PC-9 (cell line): Measurements from ENCODE around the gene GATD1. TPM values are rescaled to one million over a fixed set of nuclear protein-coding genes. Genes with fewer than 3 reads are reported as not detected.

ENCODE experiments used
- BruUV-seq: library from RNA; stranded (reverse); fragments of 400-500 nt; replicated peaks from 2 replicates; lab custom pipeline; 2021; lab: Mats Ljungman, UMichigan
- CTCF ChIA-PET: fragments of 300-600 bp; sonication (Branson Sonifier 250); formaldehyde crosslinking; loops from one replicate; lab custom pipeline; 2022; ENCODE audit warnings: antibody characterized with exemption; lab: Charles Lee
- POLR2A ChIA-PET: fragments of 300-600 bp; sonication (Branson Sonifier 250); formaldehyde crosslinking; loops from one replicate; lab custom pipeline; 2022; ENCODE audit warnings: antibody characterized with exemption; ENCODE audit not compliant: unreplicated experiment; lab: Charles Lee
- DNase-seq, 2 experiments: peaks; one replicate each; pipeline versions ENCODE4 v3.0.0 to v3.0.0-alpha.2; 2015 to 2022; ENCODE audit warnings: mixed read lengths in 1 of 2
- H2AFZ ChIP-seq: fragments of 200-600 bp; sonication (generic); 2 replicates; pipeline ENCODE4 v1.8.1; 2017; ENCODE audit warnings: antibody characterized with exemption
- H3F3A ChIP-seq: fragments of 200-600 bp; sonication (generic); 2 replicates; pipeline ENCODE4 v1.8.1; 2017; ENCODE audit warnings: antibody characterized with exemption, mild to moderate bottlenecking, low read depth; ENCODE audit not compliant: insufficient read depth
- H3K27ac ChIP-seq: fragments of 200-600 bp; sonication (generic); 2 replicates; pipeline ENCODE4 v1.6.1; 2016; ENCODE audit warnings: mixed run types
- H3K27me3 ChIP-seq: fragments of 200-600 bp; sonication (generic); 2 replicates; pipeline ENCODE4 v1.6.1; 2016; ENCODE audit warnings: low read depth, mixed run types; ENCODE audit not compliant: insufficient read depth
- H3K36me3 ChIP-seq: fragments of 200-600 bp; sonication (generic); 2 replicates; pipeline ENCODE4 v1.6.1; 2016; ENCODE audit warnings: low read depth, mixed run types
- H3K4me1 ChIP-seq: fragments of 200-600 bp; sonication (generic); replicated peaks from 2 replicates; pipeline ENCODE4 v1.6.1; 2016; ENCODE audit warnings: mixed run types; ENCODE audit not compliant: insufficient read depth
- H3K4me2 ChIP-seq: fragments of 200-600 bp; sonication (generic); 2 replicates; pipeline ENCODE4 v1.6.1; 2017; ENCODE audit warnings: mixed run types
- H3K4me3 ChIP-seq: fragments of 200-600 bp; sonication (generic); 2 replicates; pipeline ENCODE4 v1.6.1; 2016; ENCODE audit warnings: mixed run types
- H3K79me2 ChIP-seq: fragments of 200-600 bp; sonication (generic); 2 replicates; pipeline ENCODE4 v1.6.1; 2017; ENCODE audit warnings: low read depth, mixed run types
- H3K9me2 ChIP-seq: fragments of 200-600 bp; sonication (generic); 2 replicates; pipeline ENCODE4 v1.8.1; 2017; ENCODE audit warnings: mild to moderate bottlenecking; ENCODE audit not compliant: insufficient read depth
- H3K9me3 ChIP-seq: fragments of 200-600 bp; sonication (generic); 2 replicates; pipeline ENCODE4 v1.8.1; 2016; ENCODE audit warnings: low read depth; ENCODE audit not compliant: insufficient read depth
- H4K20me1 ChIP-seq: fragments of 200-600 bp; sonication (generic); 2 replicates; pipeline ENCODE4 v1.8.1; 2017; ENCODE audit not compliant: insufficient read depth
- CTCF ChIP-seq: fragments of 200-600 bp; sonication (generic); conservative IDR thresholded peaks from 2 replicates; pipeline ENCODE4 v1.6.1; 2017; ENCODE audit warnings: mixed run types, antibody characterized with exemption, mild to moderate bottlenecking, moderate library complexity
- EZH2 ChIP-seq: fragments of 200-600 bp; sonication (generic); IDR thresholded peaks from 2 replicates; pipeline ENCODE4 v1.8.0; 2017; ENCODE audit warnings: antibody characterized with exemption, low read depth
- intact Hi-C: fragments of 100-400 bp; cut with micrococcal nuclease; formaldehyde crosslinking; loops from one replicate; pipeline ENCODE4 v1.10.0; 2022; ENCODE audit not compliant: unreplicated experiment
- total RNA-seq: library from RNA; stranded (reverse); gene quantifications from 2 replicates; pipeline ENCODE4 v1.2.3, GENCODE V29; 2021

GATD1 gene
- total RNA-seq, 1 experiment from 2014 or later: 52.7 TPM

GRCh38 chr11:792873-793272 lies 15.6 kb upstream of the GATD1 start:
- Histone ChIP-seq H3K79me2 (no peaks in the 10 kb centered on the region), H3K9me2 (no peaks in the 10 kb centered on the region), H3K27me3 (no peaks in the 10 kb centered on the region), H3K4me2 (no peak overlapping the region), H3K27ac (no peak overlapping the region), H4K20me1 (no peaks in the 10 kb centered on the region), H3K4me3 (no peak overlapping the region), H3K9me3 (no peaks in the 10 kb centered on the region), H2AFZ (no peak overlapping the region), H3K4me1 (peaks cover 8% of the 10 kb centered on the region), H3K36me3 (no peaks in the 10 kb centered on the region), H3F3A (peaks cover 7% of the 10 kb centered on the region; the same call in 1 of the 2 replicates)
- POLR2A ChIA-PET: no interaction called here
- no TSS peak for BruUV-seq
- CTCF ChIA-PET: no interaction called here
- intact Hi-C loops: no loop called here
- DNase-seq: no peak
- TF ChIP-seq CTCF (no peak), EZH2 (no peak)

- Histone ChIP-seq H3K36me3 (no peaks in the 10 kb centered on the region), H3K79me2 (no peaks in the 10 kb centered on the region), H3K27ac (no peak overlapping the region), H3K9me2 (no peaks in the 10 kb centered on the region), H4K20me1 (no peaks in the 10 kb centered on the region), H3F3A (peaks cover 7% of the 10 kb centered on the region; the same call in 1 of the 2 replicates), H3K4me1 (peaks cover 8% of the 10 kb centered on the region), H3K4me2 (no peak overlapping the region), H2AFZ (no peak overlapping the region), H3K4me3 (no peak overlapping the region), H3K9me3 (no peaks in the 10 kb centered on the region), H3K27me3 (no peaks in the 10 kb centered on the region)
- DNase-seq: no peak
- BruUV-seq: no TSS peak
- intact Hi-C loops: no loop called here
- CTCF ChIA-PET: no interaction called here
- POLR2A ChIA-PET: no interaction called here
- TF ChIP-seq EZH2 (no peak), CTCF (no peak)
Measured at GRCh38 chr11:792535-792821, 15.2 kb upstream of the GATD1 start.

GRCh38 chr11:791658-792534 lies 14.6 kb upstream of the GATD1 start:
- intact Hi-C loops: no loop called here
- no peaks in the 10 kb centered on the region for H3K27me3 ChIP-seq
- TF ChIP-seq CTCF: no peak
- TF ChIP-seq EZH2: no peak
- H3K4me1 ChIP-seq: peaks cover 6% of the 10 kb centered on the region
- BruUV-seq: no TSS peak
- no peak overlapping the region for H3K4me3 ChIP-seq
- H3K9me3 ChIP-seq: no peaks in the 10 kb centered on the region
- H3K4me2 ChIP-seq: no peak overlapping the region
- ChIA-PET CTCF (no interaction called here), POLR2A (no interaction called here)
- no peak overlapping the region for H2AFZ ChIP-seq
- no peak overlapping the region for H3K27ac ChIP-seq
- no peaks in the 10 kb centered on the region for H3K79me2 ChIP-seq
- no peaks in the 10 kb centered on the region for H3K36me3 ChIP-seq
- DNase-seq: no peak
- H4K20me1 ChIP-seq: no peaks in the 10 kb centered on the region
- H3F3A ChIP-seq: peaks cover 7% of the 10 kb centered on the region; the same call in 1 of the 2 replicates
- no peaks in the 10 kb centered on the region for H3K9me2 ChIP-seq
